ENCODE measurements around the gene SLFN13. TPM values are rescaled to one million over a fixed set of nuclear protein-coding genes. Genes with fewer than 3 reads are reported as not detected.

The SLFN13 gene
- total RNA-seq, 2 experiments from 2014 or later, result not detected

- Histone ChIP-seq H4K20me1 (ENCODE audit: insufficient read depth, low read length) (no peaks in the 10 kb centered on the region), H3K4me1 (ENCODE audit: insufficient read depth, low read length, poor library complexity, severe bottlenecking) (no peaks in the 10 kb centered on the region), H3K79me2 (ENCODE audit: insufficient read depth, low read depth, low read length) (no peaks in the 10 kb centered on the region), H3K27ac (ENCODE audit: low read depth, low read length, poor library complexity, severe bottlenecking) (no peak overlapping the region), H2AFZ (ENCODE audit: low read length) (no peak overlapping the region), H3K9me3 (ENCODE audit: low read length) (no peaks in the 10 kb centered on the region), H3K4me2 (ENCODE audit: low read length) (no peak overlapping the region), H3K9me2 (ENCODE audit: insufficient read depth, low read length) (no peaks in the 10 kb centered on the region), H3K4me3 (ENCODE audit: low read depth, low read length, poor library complexity, severe bottlenecking) (no peak overlapping the region), H3K36me3 (ENCODE audit: insufficient read depth, low read length) (no peaks in the 10 kb centered on the region)
- TF ChIP-seq CTCF (conservative IDR thresholded peaks at IDR 0.05; ENCODE audit: low read length), result no peak
- TF ChIP-seq EZH2phosphoT487 (IDR thresholded peaks at IDR 0.05; ENCODE audit: borderline replicate concordance, low read depth, low read length), result no peak
- CTCF ChIA-PET (ENCODE audit: unreplicated experiment), result no interaction called here
- POLR2A ChIA-PET, result no interaction called here
- intact Hi-C loops (cut with micrococcal nuclease; ENCODE audit: unreplicated experiment), result no loop called here
- no TSS peak for BruUV-seq (replicated peaks)
- DNase-seq (ENCODE audit: low spot score), result no peak
Measured at GRCh38 chr17:35414247-35414646, 34.3 kb downstream of the SLFN13 start.

- ChIA-PET CTCF (ENCODE audit: unreplicated experiment) (no interaction called here), POLR2A (no interaction called here)
- Histone ChIP-seq H3K36me3 (ENCODE audit: insufficient read depth, low read length) (no peaks in the 10 kb centered on the region), H2AFZ (ENCODE audit: low read length) (no peak overlapping the region), H3K4me2 (ENCODE audit: low read length) (no peak overlapping the region), H3K4me3 (ENCODE audit: low read depth, low read length, poor library complexity, severe bottlenecking) (no peak overlapping the region), H4K20me1 (ENCODE audit: insufficient read depth, low read length) (no peaks in the 10 kb centered on the region), H3K9me2 (ENCODE audit: insufficient read depth, low read length) (no peaks in the 10 kb centered on the region), H3K4me1 (ENCODE audit: insufficient read depth, low read length, poor library complexity, severe bottlenecking) (no peaks in the 10 kb centered on the region), H3K9me3 (ENCODE audit: low read length) (no peaks in the 10 kb centered on the region), H3K27ac (ENCODE audit: low read depth, low read length, poor library complexity, severe bottlenecking) (no peak overlapping the region), H3K79me2 (ENCODE audit: insufficient read depth, low read depth, low read length) (no peaks in the 10 kb centered on the region)
- BruUV-seq (replicated peaks), result no TSS peak
- TF ChIP-seq EZH2phosphoT487 (IDR thresholded peaks at IDR 0.05; ENCODE audit: borderline replicate concordance, low read depth, low read length) (no peak), CTCF (conservative IDR thresholded peaks at IDR 0.05; ENCODE audit: low read length) (no peak)
- intact Hi-C loops (cut with micrococcal nuclease; ENCODE audit: unreplicated experiment), result no loop called here
- no peak for DNase-seq (ENCODE audit: low spot score)
Measured at GRCh38 chr17:35407531-35407930, 41.0 kb downstream of the SLFN13 start.

- ChIA-PET POLR2A (no interaction called here), CTCF (ENCODE audit: unreplicated experiment) (no interaction called here)
- no peaks in the 10 kb centered on the region for H3K4me1 ChIP-seq (ENCODE audit: insufficient read depth, low read length, poor library complexity, severe bottlenecking)
- BruUV-seq (replicated peaks), result no TSS peak
- no peak for TF ChIP-seq CTCF (conservative IDR thresholded peaks at IDR 0.05; ENCODE audit: low read length)
- no peak for TF ChIP-seq EZH2phosphoT487 (IDR thresholded peaks at IDR 0.05; ENCODE audit: borderline replicate concordance, low read depth, low read length)
- H3K4me2 ChIP-seq (ENCODE audit: low read length), result no peak overlapping the region
- H3K9me2 ChIP-seq (ENCODE audit: insufficient read depth, low read length), result no peaks in the 10 kb centered on the region
- no peak for DNase-seq (ENCODE audit: low spot score)
- no peaks in the 10 kb centered on the region for H4K20me1 ChIP-seq (ENCODE audit: insufficient read depth, low read length)
- H3K9me3 ChIP-seq (ENCODE audit: low read length), result no peaks in the 10 kb centered on the region
- H2AFZ ChIP-seq (ENCODE audit: low read length), result no peak overlapping the region
- H3K79me2 ChIP-seq (ENCODE audit: insufficient read depth, low read depth, low read length), result no peaks in the 10 kb centered on the region
- intact Hi-C loops (cut with micrococcal nuclease; ENCODE audit: unreplicated experiment), result no loop called here
- no peak overlapping the region for H3K4me3 ChIP-seq (ENCODE audit: low read depth, low read length, poor library complexity, severe bottlenecking)
- no peak overlapping the region for H3K27ac ChIP-seq (ENCODE audit: low read depth, low read length, poor library complexity, severe bottlenecking)
- no peaks in the 10 kb centered on the region for H3K36me3 ChIP-seq (ENCODE audit: insufficient read depth, low read length)
Measured at GRCh38 chr17:35406568-35406967, 42.0 kb downstream of the SLFN13 start.
